MG63 (cell line): ENCODE data around the gene SCRN1. TPM values are rescaled to one million over a fixed set of nuclear protein-coding genes. Genes with fewer than 3 reads are reported as not detected.

Source experiments
- DNase-seq: peaks from one replicate; pipeline ENCODE4 v3.0.0-alpha.2; 2020
- H3K27me3 ChIP-seq: fragments of 250-450 bp; sonication (Bioruptor Pico); 2 replicates; pipeline ENCODE4 v1.5.1; 2020; ENCODE audit warnings: mild to moderate bottlenecking, moderate library complexity
- H3K36me3 ChIP-seq: fragments of 250-450 bp; sonication (Bioruptor Pico); 2 replicates; pipeline ENCODE4 v1.5.1; 2020; ENCODE audit warnings: mild to moderate bottlenecking, moderate library complexity
- H3K4me3 ChIP-seq: fragments of 250-450 bp; sonication (Bioruptor Pico); 2 replicates; pipeline ENCODE4 v1.5.1; 2020; ENCODE audit warnings: mild to moderate bottlenecking, moderate library complexity
- H3K9me3 ChIP-seq: fragments of 250-450 bp; sonication (Bioruptor Pico); 2 replicates; pipeline ENCODE4 v1.5.1; 2020; ENCODE audit warnings: mild to moderate bottlenecking, moderate library complexity
- total RNA-seq: library from RNA; depleted of rRNA; stranded (reverse); fragments of >200 nt; shearing (Covaris generic); gene quantifications from 2 replicates; pipeline ENCODE4 v1.2.3, GENCODE V29; 2014; ENCODE audit warnings: low replicate concordance

SCRN1 gene
- total RNA-seq, 1 experiment from 2014 or later, result 35.7 TPM

- Histone ChIP-seq H3K36me3 (peaks cover 4% of the 10 kb centered on the region), H3K27me3 (no peaks in the 10 kb centered on the region)
- DNase-seq, result no peak
Observed at GRCh38 chr7:30019960-30020359, 30.4 kb upstream of the SCRN1 start.

GRCh38 chr7:30019387-30019786, 29.8 kb upstream of the SCRN1 start:
- H3K36me3 ChIP-seq, result peaks cover 4% of the 10 kb centered on the region
- H3K9me3 ChIP-seq, result no peaks in the 10 kb centered on the region
- no peak for DNase-seq
- H3K4me3 ChIP-seq, result no peak overlapping the region
- H3K27me3 ChIP-seq, result no peaks in the 10 kb centered on the region

More at GRCh38 chr7:30019960-30020359, 30.4 kb upstream of the SCRN1 start:
- no peak overlapping the region for H3K4me3 ChIP-seq
- no peaks in the 10 kb centered on the region for H3K9me3 ChIP-seq

- Histone ChIP-seq H3K36me3 (peaks cover 6% of the 10 kb centered on the region), H3K4me3 (no peak overlapping the region), H3K27me3 (no peaks in the 10 kb centered on the region), H3K9me3 (no peaks in the 10 kb centered on the region)
- DNase-seq, result no peak
Observed at GRCh38 chr7:30018451-30018850, 28.9 kb upstream of the SCRN1 start.

GRCh38 chr7:30012757-30013156, 23.2 kb upstream of the SCRN1 start:
- peaks cover 2% of the 10 kb centered on the region for H3K36me3 ChIP-seq
- H3K27me3 ChIP-seq, result no peaks in the 10 kb centered on the region
- H3K4me3 ChIP-seq, result no peak overlapping the region
- H3K9me3 ChIP-seq, result no peaks in the 10 kb centered on the region
- DNase-seq, result no peak

GRCh38 chr7:30010021-30010420, 20.4 kb upstream of the SCRN1 start:
- no peak overlapping the region for H3K4me3 ChIP-seq
- peaks cover 2% of the 10 kb centered on the region; the same call in 1 of the 2 replicates for H3K36me3 ChIP-seq
- no peaks in the 10 kb centered on the region for H3K9me3 ChIP-seq
- H3K27me3 ChIP-seq, result no peaks in the 10 kb centered on the region
- no peak for DNase-seq

GRCh38 chr7:30005464-30005863, 15.9 kb upstream of the SCRN1 start:
- Histone ChIP-seq H3K27me3 (no peaks in the 10 kb centered on the region), H3K4me3 (no peak overlapping the region), H3K36me3 (no peaks in the 10 kb centered on the region), H3K9me3 (no peaks in the 10 kb centered on the region)
- no peak for DNase-seq

GRCh38 chr7:30003098-30003497, 13.5 kb upstream of the SCRN1 start:
- no peaks in the 10 kb centered on the region for H3K9me3 ChIP-seq
- no peaks in the 10 kb centered on the region for H3K27me3 ChIP-seq
- no peaks in the 10 kb centered on the region for H3K36me3 ChIP-seq
- H3K4me3 ChIP-seq, result no peak overlapping the region
- DNase-seq, result no peak

- H3K27me3 ChIP-seq, result no peaks in the 10 kb centered on the region
- H3K9me3 ChIP-seq, result no peaks in the 10 kb centered on the region
- no peaks in the 10 kb centered on the region for H3K36me3 ChIP-seq
- H3K4me3 ChIP-seq, result no peak overlapping the region
- no peak for DNase-seq
Observed at GRCh38 chr7:30001998-30002397, 12.4 kb upstream of the SCRN1 start.

- Histone ChIP-seq H3K27me3 (no peaks in the 10 kb centered on the region), H3K9me3 (peaks cover 2% of the 10 kb centered on the region; the same call in 1 of the 2 replicates), H3K36me3 (no peaks in the 10 kb centered on the region), H3K4me3 (no peak overlapping the region)
- DNase-seq, result no peak
Observed at GRCh38 chr7:29998489-29998888, 8.9 kb upstream of the SCRN1 start.

GRCh38 chr7:29996321-29996720, 6.7 kb upstream of the SCRN1 start:
- Histone ChIP-seq H3K4me3 (no peak overlapping the region), H3K36me3 (no peaks in the 10 kb centered on the region), H3K27me3 (no peaks in the 10 kb centered on the region), H3K9me3 (peaks cover 3% of the 10 kb centered on the region; the same call in 1 of the 2 replicates)
- DNase-seq, result no peak

GRCh38 chr7:29995652-29996051, 6.1 kb upstream of the SCRN1 start:
- no peak for DNase-seq
- H3K9me3 ChIP-seq, result peaks cover 3% of the 10 kb centered on the region; the same call in 1 of the 2 replicates
- no peaks in the 10 kb centered on the region for H3K36me3 ChIP-seq
- H3K27me3 ChIP-seq, result no peaks in the 10 kb centered on the region
- H3K4me3 ChIP-seq, result no peak overlapping the region

- no peak for DNase-seq
- no peak overlapping the region for H3K4me3 ChIP-seq
Observed at GRCh38 chr7:29993140-29993539, 3.5 kb upstream of the SCRN1 start.

GRCh38 chr7:29991937-29992336, 2.3 kb upstream of the SCRN1 start:
- Histone ChIP-seq H3K36me3 (no peaks in the 10 kb centered on the region; the same call in 1 of the 2 replicates), H3K4me3 (no peak overlapping the region), H3K9me3 (peaks cover 3% of the 10 kb centered on the region; the same call in 1 of the 2 replicates), H3K27me3 (no peaks in the 10 kb centered on the region)
- DNase-seq, result no peak

More at GRCh38 chr7:29993140-29993539, 3.5 kb upstream of the SCRN1 start:
- Histone ChIP-seq H3K36me3 (no peaks in the 10 kb centered on the region; the same call in 1 of the 2 replicates), H3K27me3 (no peaks in the 10 kb centered on the region), H3K9me3 (peaks cover 3% of the 10 kb centered on the region; the same call in 1 of the 2 replicates)

GRCh38 chr7:29990931-29991330, 1.3 kb upstream of the SCRN1 start:
- no peaks in the 10 kb centered on the region; the same call in 1 of the 2 replicates for H3K36me3 ChIP-seq

GRCh38 chr7:29988424-29989256, 961 bp downstream of the SCRN1 start:
- Histone ChIP-seq H3K27me3 (no peaks in the 10 kb centered on the region), H3K9me3 (peaks cover 2% of the 10 kb centered on the region; the same call in 1 of the 2 replicates), H3K4me3 (peak overlapping the region; percentile 82), H3K36me3 (no peaks in the 10 kb centered on the region; the same call in 1 of the 2 replicates)
- peak; percentile 54 for DNase-seq

More at GRCh38 chr7:29990931-29991330, 1.3 kb upstream of the SCRN1 start:
- no peaks in the 10 kb centered on the region for H3K27me3 ChIP-seq
- H3K9me3 ChIP-seq, result peaks cover 3% of the 10 kb centered on the region; the same call in 1 of the 2 replicates
- H3K4me3 ChIP-seq, result no peak overlapping the region
- DNase-seq, result no peak

GRCh38 chr7:29987811-29988317, 1.7 kb downstream of the SCRN1 start:
- Histone ChIP-seq H3K4me3 (peak overlapping the region; percentile 82), H3K27me3 (no peaks in the 10 kb centered on the region), H3K36me3 (no peaks in the 10 kb centered on the region; the same call in 1 of the 2 replicates), H3K9me3 (no peaks in the 10 kb centered on the region)
- peak; percentile 8 for DNase-seq

- H3K4me3 ChIP-seq, result no peak overlapping the region
- no peaks in the 10 kb centered on the region for H3K9me3 ChIP-seq
- no peak for DNase-seq
- no peaks in the 10 kb centered on the region for H3K27me3 ChIP-seq
- H3K36me3 ChIP-seq, result no peaks in the 10 kb centered on the region; the same call in 1 of the 2 replicates
Observed at GRCh38 chr7:29987083-29987482, 2.5 kb downstream of the SCRN1 start.
